IMR-90 (cell line): ENCODE measurements around the gene CELA2A. TPM values are rescaled to one million over a fixed set of nuclear protein-coding genes. Genes with fewer than 3 reads are reported as not detected.
"Not testable (repeated sequence)": the region's sequence is repeated elsewhere in the genome, so short reads cannot be mapped to it uniquely, and the experiment has no call there.

ENCODE experiments used
- ATAC-seq: fragments of 200-7000 bp; cut with Tn5 transposase; 2 replicates; pipeline ENCODE4 v1.9.1; 2020; ENCODE audit warnings: low read depth, mild to moderate bottlenecking, moderate library complexity
- BruUV-seq: library from RNA; stranded (reverse); fragments of 400-500 nt; replicated peaks from 2 replicates; lab custom pipeline; 2021; lab: Mats Ljungman, UMichigan
- CTCF ChIA-PET: fragments of 300-600 bp; formaldehyde crosslinking; extraction: SDS; loops from one replicate; lab custom pipeline; 2021; ENCODE audit warnings: antibody characterized with exemption; lab: Yijun Ruan, JAX
- POLR2A ChIA-PET: fragments of 300-600 bp; sonication (Branson Sonifier 250); formaldehyde crosslinking; loops from one replicate; lab custom pipeline; 2022; ENCODE audit warnings: antibody characterized with exemption; ENCODE audit not compliant: unreplicated experiment; lab: Charles Lee
- DNase-seq: peaks from one replicate; pipeline ENCODE4 v3.0.0; 2013
- H2AFZ ChIP-seq: replicated peaks from 2 replicates; pipeline ENCODE3; 2013; ENCODE audit warnings: low read length, mild to moderate bottlenecking; ENCODE audit not compliant: poor library complexity
- H2AK5ac ChIP-seq: 2 replicates; pipeline ENCODE4 v1.6.1; 2013; ENCODE audit warnings: low read depth, low read length, inconsistent platforms
- H2AK9ac ChIP-seq: replicated peaks from 2 replicates; pipeline ENCODE3; 2013; ENCODE audit warnings: mild to moderate bottlenecking, low read depth, low read length, moderate library complexity; ENCODE audit not compliant: poor library complexity
- H2BK120ac ChIP-seq: 2 replicates; pipeline ENCODE4 v1.6.1; 2013; ENCODE audit warnings: low read depth, low read length, inconsistent platforms
- H2BK15ac ChIP-seq: 3 replicates; pipeline ENCODE4 v1.6.1; 2013; ENCODE audit warnings: low read depth, low read length, inconsistent platforms
- H2BK20ac ChIP-seq: 2 replicates; pipeline ENCODE4 v1.6.1; 2013; ENCODE audit warnings: low read depth, mild to moderate bottlenecking, inconsistent platforms, low read length, moderate library complexity
- H2BK5ac ChIP-seq: 2 replicates; pipeline ENCODE4 v1.6.1; 2013; ENCODE audit warnings: mild to moderate bottlenecking, low read depth, low read length, inconsistent platforms; ENCODE audit not compliant: poor library complexity, severe bottlenecking
- H3K14ac ChIP-seq: replicated peaks from 2 replicates; pipeline ENCODE4 v1.6.1; 2013; ENCODE audit warnings: low read depth, low read length, inconsistent platforms
- H3K18ac ChIP-seq: 2 replicates; pipeline ENCODE4 v1.6.1; 2013; ENCODE audit warnings: low read depth, low read length, control low read depth
- H3K23ac ChIP-seq: 2 replicates; pipeline ENCODE4 v1.6.1; 2013; ENCODE audit warnings: low read depth, low read length, inconsistent platforms
- H3K27ac ChIP-seq: 2 replicates; pipeline ENCODE4 v1.5.1; 2013; ENCODE audit warnings: mild to moderate bottlenecking, control low read depth, low read length; ENCODE audit not compliant: insufficient read depth
- H3K27me3 ChIP-seq: 2 replicates; pipeline ENCODE4 v1.6.1; 2013; ENCODE audit warnings: low read length; ENCODE audit not compliant: control insufficient read depth, insufficient read depth
- H3K36me3 ChIP-seq: 2 replicates; pipeline ENCODE4 v1.6.1; 2013; ENCODE audit warnings: low read length, mixed read lengths; ENCODE audit not compliant: control insufficient read depth, insufficient read depth
- H3K4ac ChIP-seq: 2 replicates; pipeline ENCODE4 v1.6.1; 2013; ENCODE audit warnings: low read depth, low read length, inconsistent platforms
- H3K4me1 ChIP-seq: 2 replicates; pipeline ENCODE4 v1.6.1; 2013; ENCODE audit warnings: low read length, mixed read lengths; ENCODE audit not compliant: control insufficient read depth, insufficient read depth
- H3K4me2 ChIP-seq: 2 replicates; pipeline ENCODE4 v1.6.1; 2013; ENCODE audit warnings: low read depth, mild to moderate bottlenecking, control low read depth, low read length, moderate library complexity
- H3K4me3 ChIP-seq: 2 replicates; pipeline ENCODE4 v1.5.1; 2013; ENCODE audit warnings: low read depth, mild to moderate bottlenecking, control low read depth, low read length, moderate library complexity; ENCODE audit not compliant: insufficient read depth
- H3K56ac ChIP-seq: 2 replicates; pipeline ENCODE4 v1.6.1; 2013; ENCODE audit warnings: low read length, inconsistent platforms; ENCODE audit not compliant: insufficient read depth; ENCODE audit errors: extremely low read depth
- H3K79me1 ChIP-seq, 2 experiments: 2 replicates each; pipeline ENCODE4 v1.6.1; 2013; ENCODE audit warnings: low read length in 2 of 2, inconsistent platforms in 1 of 2, low read depth in 1 of 2
- H3K9ac ChIP-seq: 2 replicates; pipeline ENCODE4 v1.6.1; 2013; ENCODE audit warnings: low read depth, low read length, control low read depth
- H3K9me1 ChIP-seq: 2 replicates; pipeline ENCODE4 v1.6.1; 2013; ENCODE audit warnings: low read length, inconsistent platforms; ENCODE audit not compliant: insufficient read depth
- H3K9me3 ChIP-seq: 2 replicates; pipeline ENCODE4 v1.6.1; 2013; ENCODE audit warnings: low read length; ENCODE audit not compliant: control insufficient read depth, insufficient read depth
- H4K20me1 ChIP-seq: 2 replicates; pipeline ENCODE4 v1.6.1; 2013; ENCODE audit warnings: low read length, inconsistent platforms; ENCODE audit not compliant: insufficient read depth
- H4K5ac ChIP-seq: 2 replicates; pipeline ENCODE4 v1.6.1; 2013; ENCODE audit warnings: mild to moderate bottlenecking, low read depth, low read length, control low read depth
- H4K8ac ChIP-seq, 2 experiments: 2 replicates each; pipeline ENCODE4 v1.6.1; 2013; ENCODE audit warnings: low read depth in 2 of 2, low read length in 2 of 2, control low read depth in 1 of 2, inconsistent platforms in 1 of 2
- H4K91ac ChIP-seq: 2 replicates; pipeline ENCODE4 v1.6.1; 2013; ENCODE audit warnings: low read depth, low read length, inconsistent platforms; ENCODE audit not compliant: insufficient read depth
- WGBS, 2 experiments: methylation state at CpG; one replicate each; pipeline versions ENCODE4 v1.1.5 to v1.1.7; 2013; ENCODE audit warnings: missing lambda C conversion rate in 2 of 2; ENCODE audit not compliant: insufficient read length in 1 of 2; ENCODE audit errors: extremely low coverage in 2 of 2; 5-methylcytosine and 5-hydroxymethylcytosine counted together
- dilution Hi-C: fragments of 300-500 bp; cut with HindIII; formaldehyde crosslinking; loops from one replicate; pipeline ENCODE4 v1.14.3; 2018; ENCODE audit warnings: low sequenced_read_pairs; ENCODE audit not compliant: unreplicated experiment
- in situ Hi-C: fragments of 300-500 bp; cut with MboI; formaldehyde crosslinking; loops from 3 replicates; pipeline ENCODE4 v1.14.3; 2019; ENCODE audit warnings: low sequenced_read_pairs, inconsistent platforms, mixed read lengths
- intact Hi-C: fragments of 100-400 bp; cut with micrococcal nuclease; formaldehyde crosslinking; loops from 2 replicates; pipeline ENCODE4 v1.10.0; 2022
- polyA plus RNA-seq, 3 experiments: library from polyadenylated mRNA; depleted of rRNA; stranded (reverse); fragments of >200 nt; gene quantifications; 2 replicates each; pipeline ENCODE4 v1.2.3, GENCODE V29; 2012; ENCODE audit warnings: low replicate concordance in 1 of 3
- total RNA-seq: library from RNA; depleted of rRNA; stranded (reverse); fragments of >200 nt; gene quantifications from 2 replicates; pipeline ENCODE4 v1.2.3, GENCODE V29; 2012

CELA2A gene
- total and polyA plus RNA-seq, 2 of the 4 experiments (the other 2 are of a cell fraction), result not detected

DNA sequence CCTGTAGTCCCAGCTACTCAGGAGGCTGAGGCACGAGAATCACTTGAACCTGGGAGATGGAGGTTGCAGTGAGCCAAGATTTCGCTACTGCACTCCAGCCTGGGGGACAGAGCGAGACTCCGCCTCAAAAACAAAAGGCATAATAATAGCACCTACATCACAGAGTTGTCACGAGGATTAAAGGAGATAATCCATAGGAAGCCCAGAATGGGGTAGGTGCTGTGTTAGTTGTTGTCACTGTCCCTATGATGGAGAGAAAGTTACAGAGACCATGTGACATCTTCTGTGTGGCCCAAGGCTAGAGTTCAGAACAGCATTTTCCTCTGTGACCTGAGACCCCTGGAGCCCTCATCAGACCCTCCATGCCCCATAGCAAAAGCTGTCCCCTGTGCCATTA, 7.4 kb downstream of the CELA2A start:
- DNase-seq, POLR2A ChIA-PET, H3K14ac ChIP-seq, dilution Hi-C loops, H2AFZ ChIP-seq, in situ Hi-C loops, H2BK5ac ChIP-seq, BruUV-seq, H3K4me1 ChIP-seq, H3K56ac ChIP-seq, H2BK15ac ChIP-seq, H2AK9ac ChIP-seq, H2BK20ac ChIP-seq, H4K5ac ChIP-seq, H4K91ac ChIP-seq, H3K27ac ChIP-seq, CTCF ChIA-PET, H3K36me3 ChIP-seq, H3K18ac ChIP-seq, H3K4me3 ChIP-seq, ATAC-seq, H3K23ac ChIP-seq, H3K9me1 ChIP-seq, H2BK120ac ChIP-seq, H4K20me1 ChIP-seq, H4K8ac ChIP-seq, H3K9me3 ChIP-seq, intact Hi-C loops, H3K79me1 ChIP-seq, H3K9ac ChIP-seq, H3K27me3 ChIP-seq, H3K4me2 ChIP-seq, H2AK5ac ChIP-seq, H3K4ac ChIP-seq: not testable (repeated sequence)
- no CpG with 5 or more reads among the region's 5 CpGs for WGBS, 2 experiments
